SK-N-SH (cell line): Measurements from ENCODE around the gene CDKN2B-AS1. TPM values are rescaled to one million over a fixed set of nuclear protein-coding genes. Genes with fewer than 3 reads are reported as not detected.

ENCODE experiments used
- CTCF ChIA-PET: fragments of 300-600, 350-600 bp; formaldehyde crosslinking; extraction: SDS; loops from one replicate; lab custom pipeline; 2021; lab: Yijun Ruan, JAX
- POLR2A ChIA-PET: fragments of 350-600 bp; sonication (Branson Sonifier 250); formaldehyde crosslinking; extraction: SDS; loops from one replicate; lab custom pipeline; 2020; ENCODE audit warnings: antibody characterized with exemption, inconsistent platforms; lab: Yijun Ruan, JAX
- DNase-seq: peaks from one replicate; pipeline ENCODE4 v3.0.0; 2012
- H2AFZ ChIP-seq: fragments of 200-600 bp; sonication (generic); 2 replicates; pipeline ENCODE4 v1.8.1; 2016; ENCODE audit warnings: antibody characterized with exemption, mild to moderate bottlenecking, low read depth
- H3F3A ChIP-seq: fragments of 200-600 bp; sonication (generic); replicated peaks from 2 replicates; pipeline ENCODE3; 2016; ENCODE audit warnings: antibody characterized with exemption, mild to moderate bottlenecking; ENCODE audit not compliant: insufficient read depth
- H3K27ac ChIP-seq, 2 experiments: fragments of 200-500 bp in 1 of 2; fragments of 200-600 bp in 1 of 2; sonication (Bioruptor generic) in 1 of 2; sonication (generic), shearing (Covaris generic) in 1 of 2; 2 replicates each; pipeline versions ENCODE4 v1.5.1 to v1.6.1; 2014 to 2016; ENCODE audit warnings: low read depth in 2 of 2, inconsistent platforms in 1 of 2, low read length in 1 of 2, mild to moderate bottlenecking in 1 of 2, mixed read lengths in 1 of 2
- H3K27me3 ChIP-seq: fragments of 200-600 bp; sonication (generic), shearing (Covaris generic); 2 replicates; pipeline ENCODE4 v1.6.1; 2016; ENCODE audit warnings: mixed run types; ENCODE audit not compliant: insufficient read depth
- H3K36me3 ChIP-seq, 2 experiments: fragments of 200-500 bp in 1 of 2; fragments of 200-600 bp in 1 of 2; sonication (Bioruptor generic) in 1 of 2; sonication (generic) in 1 of 2; replicated peaks in 1 of 2; 2 replicates each; pipeline versions ENCODE3 to v1.5.1; 2014 to 2016; ENCODE audit warnings: low read length in 1 of 2, mild to moderate bottlenecking in 1 of 2; ENCODE audit not compliant: insufficient read depth in 2 of 2, control insufficient read depth in 1 of 2
- H3K4me1 ChIP-seq, 2 experiments: fragments of 200-500 bp in 1 of 2; fragments of 200-600 bp in 1 of 2; sonication (Bioruptor generic) in 1 of 2; sonication (generic), shearing (Covaris generic) in 1 of 2; 2 replicates each; pipeline versions ENCODE4 v1.5.1 to v1.6.1; 2014 to 2016; ENCODE audit warnings: low read depth in 1 of 2, low read length in 1 of 2, mixed run types in 1 of 2; ENCODE audit not compliant: insufficient read depth in 2 of 2, control insufficient read depth in 1 of 2
- H3K4me2 ChIP-seq: fragments of 200-600 bp; sonication (generic), shearing (Covaris generic); 2 replicates; pipeline ENCODE4 v1.6.1; 2017; ENCODE audit warnings: mixed run types
- H3K4me3 ChIP-seq, 2 experiments: fragments of 200-500 bp in 1 of 2; fragments of 200-600 bp in 1 of 2; sonication (Bioruptor generic) in 1 of 2; sonication (generic), shearing (Covaris generic) in 1 of 2; 2 replicates each; pipeline versions ENCODE4 v1.5.1 to v1.8.1; 2014 to 2016; ENCODE audit warnings: low read depth in 2 of 2, inconsistent platforms in 1 of 2, low read length in 1 of 2, mild to moderate bottlenecking in 1 of 2, mixed read lengths in 1 of 2, moderate library complexity in 1 of 2
- H3K79me2 ChIP-seq: fragments of 200-600 bp; sonication (generic); 2 replicates; pipeline ENCODE4 v1.8.1; 2017; ENCODE audit warnings: mild to moderate bottlenecking; ENCODE audit not compliant: insufficient read depth
- H3K9ac ChIP-seq: fragments of 200-600 bp; sonication (generic); 2 replicates; pipeline ENCODE4 v1.6.1; 2017; ENCODE audit warnings: mixed run types
- H3K9me2 ChIP-seq: fragments of 200-600 bp; sonication (generic); 2 replicates; pipeline ENCODE4 v1.6.1; 2017; ENCODE audit warnings: mixed run types
- H3K9me3 ChIP-seq: fragments of 200-600 bp; sonication (generic); 2 replicates; pipeline ENCODE4 v1.6.1; 2017; ENCODE audit warnings: mixed run types, mild to moderate bottlenecking, moderate library complexity
- H4K20me1 ChIP-seq: fragments of 200-600 bp; sonication (generic); 2 replicates; pipeline ENCODE4 v1.6.1; 2017; ENCODE audit warnings: mild to moderate bottlenecking, mixed run types; ENCODE audit not compliant: insufficient read depth
- CHD2 ChIP-seq: fragments of 150-350 bp; IDR thresholded peaks from 2 replicates; pipeline ENCODE4 v1.6.1; 2018; ENCODE audit warnings: low read length; ENCODE audit not compliant: partially characterized antibody
- ELF1 ChIP-seq: IDR thresholded peaks from 2 replicates; pipeline ENCODE4 v1.4.0; 2012
- EP300 ChIP-seq, 2 experiments: IDR thresholded peaks; 2 replicates each; pipeline versions ENCODE4 v1.4.0 to v1.6.1; 2012; ENCODE audit warnings: borderline replicate concordance in 1 of 2, low read depth in 1 of 2, low read length in 1 of 2
- FOXJ3 ChIP-seq: sonication (generic); formaldehyde crosslinking; IDR thresholded peaks from 2 replicates; pipeline ENCODE4 v1.5.1; 2020; ENCODE audit warnings: mild to moderate bottlenecking, missing genetic modification reagents
- GABPA ChIP-seq: IDR thresholded peaks from 2 replicates; pipeline ENCODE4 v1.4.0; 2012; ENCODE audit warnings: low read depth, mild to moderate bottlenecking
- JUND ChIP-seq: IDR thresholded peaks from 2 replicates; pipeline ENCODE4 v1.4.0; 2012
- MXI1 ChIP-seq: IDR thresholded peaks from 2 replicates; pipeline ENCODE4 v1.6.1; 2012; ENCODE audit warnings: mild to moderate bottlenecking, low read depth, low read length, improper control_type of control experiment
- RCOR1 ChIP-seq: fragments of 150-350 bp; IDR thresholded peaks from 2 replicates; pipeline ENCODE4 v1.6.1; 2017; ENCODE audit warnings: antibody characterized with exemption, low read length
- RFX5 ChIP-seq: IDR thresholded peaks from 2 replicates; pipeline ENCODE4 v1.6.1; 2012; ENCODE audit warnings: mild to moderate bottlenecking, improper control_type of control experiment, low read length
- RXRA ChIP-seq: IDR thresholded peaks from 2 replicates; pipeline ENCODE4 v1.4.0; 2012; ENCODE audit warnings: low read depth, mild to moderate bottlenecking, borderline replicate concordance
- TAF1 ChIP-seq: IDR thresholded peaks from 2 replicates; pipeline ENCODE4 v1.6.1; 2012; ENCODE audit warnings: low read depth, mild to moderate bottlenecking, low read length, moderate library complexity, borderline replicate concordance
- polyA plus RNA-seq, 3 experiments: library from polyadenylated mRNA; depleted of rRNA; stranded (reverse); fragments of >200 nt; gene quantifications; 2 replicates each; pipeline ENCODE4 v1.2.3, GENCODE V29; 2012
- TF ChIP-seq, protein P1 (sequence below): IDR thresholded peaks from 2 replicates; pipeline ENCODE4 v1.4.0; 2012; ENCODE audit warnings: low read depth, borderline replicate concordance
- TF ChIP-seq, protein P2 (sequence below): IDR thresholded peaks from 2 replicates; pipeline ENCODE4 v1.4.0; 2012; ENCODE audit warnings: low read depth, borderline replicate concordance
- TF ChIP-seq, protein P3 (sequence below): fragments of 150-350 bp; IDR thresholded peaks from 2 replicates; pipeline ENCODE4 v1.6.1; 2017; ENCODE audit warnings: antibody characterized with exemption, low read length, low read depth, borderline replicate concordance
- TF ChIP-seq, protein P4 (sequence below): IDR thresholded peaks from 2 replicates; pipeline ENCODE4; 2012

Gene CDKN2B-AS1
- polyA plus RNA-seq, 1 of the 3 experiments (the other 2 are of a cell fraction), result 0.25 TPM

DNA sequence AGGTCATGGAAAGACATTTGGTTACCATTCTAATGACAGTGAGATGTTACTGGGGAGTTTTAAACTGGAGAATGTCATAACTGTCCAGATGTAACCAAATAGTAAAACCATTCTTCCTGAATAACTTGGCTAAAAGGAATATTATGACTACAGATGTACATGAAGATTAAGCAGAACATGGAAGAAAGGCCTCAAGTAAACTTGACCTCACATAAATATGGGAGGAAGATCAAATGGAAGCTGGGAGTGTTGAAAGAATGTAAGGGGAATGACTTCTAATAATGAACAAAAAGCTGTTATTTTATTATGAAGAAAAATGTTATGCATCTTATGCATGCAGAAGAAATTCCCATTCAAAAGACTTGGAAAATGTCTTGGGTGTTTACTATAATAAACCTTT is 122.2 kb downstream of the CDKN2B-AS1 start:
- H3K9me3 ChIP-seq, result no peaks in the 10 kb centered on the region; the same call in 1 of the 2 replicates
- TF ChIP-seq RXRA, result no peak
- TF ChIP-seq, protein P1, sequence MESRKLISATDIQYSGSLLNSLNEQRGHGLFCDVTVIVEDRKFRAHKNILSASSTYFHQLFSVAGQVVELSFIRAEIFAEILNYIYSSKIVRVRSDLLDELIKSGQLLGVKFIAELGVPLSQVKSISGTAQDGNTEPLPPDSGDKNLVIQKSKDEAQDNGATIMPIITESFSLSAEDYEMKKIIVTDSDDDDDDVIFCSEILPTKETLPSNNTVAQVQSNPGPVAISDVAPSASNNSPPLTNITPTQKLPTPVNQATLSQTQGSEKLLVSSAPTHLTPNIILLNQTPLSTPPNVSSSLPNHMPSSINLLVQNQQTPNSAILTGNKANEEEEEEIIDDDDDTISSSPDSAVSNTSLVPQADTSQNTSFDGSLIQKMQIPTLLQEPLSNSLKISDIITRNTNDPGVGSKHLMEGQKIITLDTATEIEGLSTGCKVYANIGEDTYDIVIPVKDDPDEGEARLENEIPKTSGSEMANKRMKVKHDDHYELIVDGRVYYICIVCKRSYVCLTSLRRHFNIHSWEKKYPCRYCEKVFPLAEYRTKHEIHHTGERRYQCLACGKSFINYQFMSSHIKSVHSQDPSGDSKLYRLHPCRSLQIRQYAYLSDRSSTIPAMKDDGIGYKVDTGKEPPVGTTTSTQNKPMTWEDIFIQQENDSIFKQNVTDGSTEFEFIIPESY, result no peak
- no peak for TF ChIP-seq RFX5
- no peak for TF ChIP-seq ELF1
- TF ChIP-seq, protein P2, sequence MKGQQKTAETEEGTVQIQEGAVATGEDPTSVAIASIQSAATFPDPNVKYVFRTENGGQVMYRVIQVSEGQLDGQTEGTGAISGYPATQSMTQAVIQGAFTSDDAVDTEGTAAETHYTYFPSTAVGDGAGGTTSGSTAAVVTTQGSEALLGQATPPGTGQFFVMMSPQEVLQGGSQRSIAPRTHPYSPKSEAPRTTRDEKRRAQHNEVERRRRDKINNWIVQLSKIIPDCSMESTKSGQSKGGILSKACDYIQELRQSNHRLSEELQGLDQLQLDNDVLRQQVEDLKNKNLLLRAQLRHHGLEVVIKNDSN, result no peak
- no peak for TF ChIP-seq FOXJ3 (CRISPR knock-in tag)
- TF ChIP-seq JUND, result no peak
- TF ChIP-seq MXI1, result no peak
- TF ChIP-seq EP300 (IDR thresholded peaks at IDR 0.05; ENCODE audit: borderline replicate concordance in 1 of 2, low read depth in 1 of 2, low read length in 1 of 2), result no peak
- TF ChIP-seq, protein P3, sequence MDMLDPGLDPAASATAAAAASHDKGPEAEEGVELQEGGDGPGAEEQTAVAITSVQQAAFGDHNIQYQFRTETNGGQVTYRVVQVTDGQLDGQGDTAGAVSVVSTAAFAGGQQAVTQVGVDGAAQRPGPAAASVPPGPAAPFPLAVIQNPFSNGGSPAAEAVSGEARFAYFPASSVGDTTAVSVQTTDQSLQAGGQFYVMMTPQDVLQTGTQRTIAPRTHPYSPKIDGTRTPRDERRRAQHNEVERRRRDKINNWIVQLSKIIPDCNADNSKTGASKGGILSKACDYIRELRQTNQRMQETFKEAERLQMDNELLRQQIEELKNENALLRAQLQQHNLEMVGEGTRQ, result no peak
- no peak for TF ChIP-seq CHD2
- no peak for TF ChIP-seq TAF1
- no peak for TF ChIP-seq GABPA
- TF ChIP-seq, protein P4, sequence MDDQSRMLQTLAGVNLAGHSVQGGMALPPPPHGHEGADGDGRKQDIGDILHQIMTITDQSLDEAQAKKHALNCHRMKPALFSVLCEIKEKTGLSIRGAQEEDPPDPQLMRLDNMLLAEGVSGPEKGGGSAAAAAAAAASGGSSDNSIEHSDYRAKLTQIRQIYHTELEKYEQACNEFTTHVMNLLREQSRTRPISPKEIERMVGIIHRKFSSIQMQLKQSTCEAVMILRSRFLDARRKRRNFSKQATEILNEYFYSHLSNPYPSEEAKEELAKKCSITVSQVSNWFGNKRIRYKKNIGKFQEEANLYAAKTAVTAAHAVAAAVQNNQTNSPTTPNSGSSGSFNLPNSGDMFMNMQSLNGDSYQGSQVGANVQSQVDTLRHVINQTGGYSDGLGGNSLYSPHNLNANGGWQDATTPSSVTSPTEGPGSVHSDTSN, result no peak
- no peak for TF ChIP-seq RCOR1
- CTCF ChIA-PET, result interaction anchor here (0.7 to 5.6 kb wide), 3 partner anchors 14 to 303 kb away, joined by 3 to 38 read pairs (median 3); no protein-coding TSS in a partner anchor
- peak overlapping the region; percentile 42; the same call in 1 of the 2 replicates for H2AFZ ChIP-seq
- no peaks in the 10 kb centered on the region for H3K79me2 ChIP-seq
- H4K20me1 ChIP-seq, result no peaks in the 10 kb centered on the region
- H3K4me2 ChIP-seq, result no peak overlapping the region
- H3F3A ChIP-seq, result peaks cover 6% of the 10 kb centered on the region
- no peak overlapping the region; the same call in 1 of the 2 replicates for H3K9ac ChIP-seq
- H3K4me1 ChIP-seq, result peaks cover 0 to 14% of the 10 kb centered on the region in 2 experiments; a peak in 2 of 4 replicates
- POLR2A ChIA-PET, result no interaction called here
- H3K4me3 ChIP-seq, result no peak overlapping the region
- no peaks in the 10 kb centered on the region for H3K9me2 ChIP-seq
- H3K36me3 ChIP-seq, result no peaks in the 10 kb centered on the region
- no peaks in the 10 kb centered on the region for H3K27me3 ChIP-seq
- DNase-seq, result no peak
- H3K27ac ChIP-seq, result peak overlapping the region in 1 of 2 experiments; percentile 74; a peak in 2 of 4 replicates
